VCaP (cell line): Measurements from ENCODE around the gene GALNT15.

ENCODE experiments used
- H3K27ac ChIP-seq: fragments of 450-650 bp; 2 replicates; pipeline ENCODE4 v1.5.1; 2017
- TF ChIP-seq, protein P1 (sequence below): fragments of 450-650 bp; conservative IDR thresholded peaks from 2 replicates; pipeline ENCODE4 v1.5.1; 2017; ENCODE audit warnings: mild to moderate bottlenecking, moderate library complexity

Gene GALNT15

DNA sequence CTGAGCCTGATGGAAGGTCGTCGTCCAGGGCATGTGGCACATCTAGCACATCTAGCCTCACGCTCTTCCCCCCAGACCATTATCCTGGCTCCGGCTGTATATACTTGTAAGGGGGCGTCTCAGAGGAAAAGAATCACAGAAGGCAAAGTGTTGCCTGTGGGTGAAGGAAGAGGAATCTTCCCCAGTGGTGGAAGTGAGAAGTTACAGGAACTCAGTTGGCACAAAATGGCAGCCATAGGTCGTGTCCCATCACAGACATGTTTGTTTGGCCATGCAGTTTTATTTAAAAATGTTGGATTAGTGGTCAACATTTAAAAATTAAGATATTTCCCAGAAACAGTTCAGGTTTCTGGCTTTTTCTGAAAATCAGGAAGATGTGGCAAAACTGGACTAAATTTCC lies 13.6 kb downstream of the GALNT15 start:
- H3K27ac ChIP-seq: no peak overlapping the region
- TF ChIP-seq, protein P1, sequence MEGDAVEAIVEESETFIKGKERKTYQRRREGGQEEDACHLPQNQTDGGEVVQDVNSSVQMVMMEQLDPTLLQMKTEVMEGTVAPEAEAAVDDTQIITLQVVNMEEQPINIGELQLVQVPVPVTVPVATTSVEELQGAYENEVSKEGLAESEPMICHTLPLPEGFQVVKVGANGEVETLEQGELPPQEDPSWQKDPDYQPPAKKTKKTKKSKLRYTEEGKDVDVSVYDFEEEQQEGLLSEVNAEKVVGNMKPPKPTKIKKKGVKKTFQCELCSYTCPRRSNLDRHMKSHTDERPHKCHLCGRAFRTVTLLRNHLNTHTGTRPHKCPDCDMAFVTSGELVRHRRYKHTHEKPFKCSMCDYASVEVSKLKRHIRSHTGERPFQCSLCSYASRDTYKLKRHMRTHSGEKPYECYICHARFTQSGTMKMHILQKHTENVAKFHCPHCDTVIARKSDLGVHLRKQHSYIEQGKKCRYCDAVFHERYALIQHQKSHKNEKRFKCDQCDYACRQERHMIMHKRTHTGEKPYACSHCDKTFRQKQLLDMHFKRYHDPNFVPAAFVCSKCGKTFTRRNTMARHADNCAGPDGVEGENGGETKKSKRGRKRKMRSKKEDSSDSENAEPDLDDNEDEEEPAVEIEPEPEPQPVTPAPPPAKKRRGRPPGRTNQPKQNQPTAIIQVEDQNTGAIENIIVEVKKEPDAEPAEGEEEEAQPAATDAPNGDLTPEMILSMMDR: no peak

DNA sequence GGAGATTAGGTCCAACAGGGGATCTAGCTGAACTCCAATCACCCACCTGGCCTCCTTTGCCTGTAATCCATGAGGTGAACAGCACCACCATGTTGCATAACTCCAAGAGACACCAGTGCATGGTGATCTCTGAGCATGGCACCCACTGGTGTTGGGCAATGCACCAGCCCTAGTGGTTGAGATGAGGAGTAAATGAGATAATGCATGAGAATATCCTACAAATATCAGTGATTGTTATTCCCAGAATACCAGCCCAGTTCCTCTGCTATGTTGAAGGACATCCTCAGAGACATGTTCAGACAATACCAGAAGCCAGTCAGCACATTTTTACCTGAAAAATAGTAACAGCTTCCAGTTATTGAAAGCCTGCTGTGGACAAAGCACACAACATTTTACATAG lies 14.7 kb downstream of the GALNT15 start:
- H3K27ac ChIP-seq: no peak overlapping the region
- TF ChIP-seq, protein P1: no peak

DNA sequence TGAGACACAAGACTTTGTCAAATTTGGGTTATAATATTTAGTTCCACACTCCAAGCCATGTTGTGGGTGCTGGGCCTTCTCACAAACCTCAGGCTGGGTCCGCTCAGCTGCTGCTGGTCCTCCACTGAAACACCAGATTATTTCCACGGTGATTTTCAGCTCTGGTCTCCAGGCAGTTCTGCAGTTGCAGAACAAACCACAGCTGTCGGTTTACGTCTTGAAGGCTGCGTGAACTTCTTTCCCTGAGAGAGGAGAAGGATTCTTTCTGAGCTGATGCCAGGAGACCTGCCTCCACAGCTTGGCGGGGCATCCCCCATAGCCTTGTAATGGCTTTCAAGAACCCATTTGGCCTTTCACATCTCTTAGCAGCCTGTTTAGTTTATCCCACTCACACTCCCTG lies 16.2 kb downstream of the GALNT15 start:
- H3K27ac ChIP-seq: no peak overlapping the region
- TF ChIP-seq, protein P1: no peak

DNA sequence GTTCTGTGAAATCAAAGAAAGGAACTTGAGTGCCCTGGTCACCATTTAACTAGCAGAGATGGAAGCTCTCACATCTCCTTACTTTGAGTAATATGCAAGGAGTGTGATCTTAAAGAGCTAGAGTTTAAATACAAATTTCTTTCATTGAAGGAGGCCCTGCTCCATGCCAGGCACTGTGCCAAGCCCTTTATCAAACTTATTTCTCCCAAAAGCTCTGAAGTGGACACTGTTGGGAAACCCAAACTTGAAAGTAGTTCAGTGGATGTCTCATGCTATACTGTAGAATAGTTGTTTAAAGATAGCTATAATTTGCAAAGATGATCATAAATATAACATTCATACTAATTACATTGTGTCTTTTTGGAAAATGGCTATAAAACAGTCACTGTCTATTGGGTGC lies 17.1 kb downstream of the GALNT15 start:
- H3K27ac ChIP-seq: peak overlapping the region; percentile 30; the same call in 1 of the 2 replicates
- TF ChIP-seq, protein P1: no peak

DNA sequence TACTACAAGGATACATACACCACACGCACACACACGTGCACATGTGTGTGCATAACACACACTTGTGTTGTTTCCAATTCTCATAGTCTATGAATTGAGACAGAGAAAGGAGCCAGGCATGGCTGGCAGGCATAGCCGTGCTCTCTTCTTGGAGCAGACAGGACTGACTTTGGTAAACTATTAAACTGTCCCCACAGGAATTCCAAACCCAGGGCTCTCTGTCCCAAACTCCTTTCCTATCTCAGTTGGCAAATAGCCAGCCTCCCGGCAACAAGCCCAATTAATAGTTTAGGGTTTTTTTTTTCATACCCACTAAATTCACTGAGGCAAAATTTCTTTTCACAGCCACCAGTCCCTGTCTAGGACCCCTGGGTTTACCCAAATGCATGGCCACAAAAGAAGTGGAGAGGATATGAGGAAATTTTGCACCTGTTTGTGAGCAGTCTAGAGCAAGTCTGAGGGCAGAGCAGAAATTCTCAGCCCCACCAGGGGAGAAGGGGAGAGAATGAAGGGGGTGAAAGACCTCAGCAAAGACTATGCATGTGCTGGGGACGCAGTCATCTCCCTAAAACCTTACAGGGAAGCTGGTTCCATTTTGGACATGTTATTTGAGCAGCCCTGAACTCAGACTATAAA lies 17.8 kb downstream of the GALNT15 start:
- H3K27ac ChIP-seq: peak overlapping the region; percentile 30
- TF ChIP-seq, protein P1: no peak

DNA sequence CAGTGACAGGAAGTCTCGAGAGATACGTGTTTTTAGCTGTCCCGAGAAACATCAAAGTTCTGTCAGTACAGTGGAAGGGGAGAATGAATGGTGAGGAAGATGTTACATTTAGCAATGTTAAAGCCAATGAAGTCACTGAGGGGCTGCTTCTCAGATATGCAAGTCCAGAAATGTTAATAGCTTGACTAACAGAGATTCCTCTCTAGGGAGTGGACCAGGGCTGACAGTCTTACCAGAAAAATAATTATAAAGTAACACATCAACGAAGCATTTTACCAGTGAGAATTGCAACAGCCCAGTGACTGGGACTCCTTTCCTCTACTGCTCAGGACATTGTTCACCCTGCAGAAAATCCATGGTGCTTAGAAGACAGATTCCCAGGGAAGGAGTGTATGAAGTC lies 23.9 kb downstream of the GALNT15 start:
- no peak overlapping the region for H3K27ac ChIP-seq
- TF ChIP-seq, protein P1: no peak

DNA sequence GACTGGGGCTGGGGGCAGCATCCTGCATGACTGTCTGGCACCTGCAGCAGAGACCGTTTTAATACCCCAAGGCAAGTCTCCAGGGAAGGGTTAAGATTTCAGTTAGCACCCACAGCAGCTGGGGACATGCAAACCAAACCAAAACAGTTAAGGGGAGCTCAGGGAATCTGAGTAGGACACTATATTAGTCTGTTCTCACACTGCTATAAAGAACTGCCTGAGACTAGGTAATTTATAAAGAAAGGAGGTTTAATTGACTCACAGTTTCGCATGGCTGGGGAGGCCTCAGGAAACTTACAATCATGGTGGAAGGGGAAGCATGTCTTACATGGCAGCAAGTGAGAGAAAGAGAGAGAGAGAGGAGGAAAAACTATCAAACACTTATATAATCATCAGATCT lies 25.3 kb downstream of the GALNT15 start:
- TF ChIP-seq, protein P1: no peak
- H3K27ac ChIP-seq: no peak overlapping the region
